ENCODE results near the gene BRINP2. TPM values are rescaled to one million over a fixed set of nuclear protein-coding genes. Genes with fewer than 3 reads are reported as not detected.
A peak's percentile ranks its signal among the peaks of the same experiment; 100 is the strongest.

The BRINP2 gene
- total and polyA plus RNA-seq, 7 experiments from 2014 or later = not detected

- no peak within 1 kb of the TSS for H3K27ac Mint-ChIP-seq
- H3K4me3 Mint-ChIP-seq = peak within 1 kb of the TSS in 1 of 10 donors; percentile 2
- no peaks in the 10 kb centered on the region for H3K4me1 ChIP-seq (ENCODE audit: control insufficient read depth in 2 of 2, insufficient read depth in 2 of 2, low read length in 2 of 2)
- H3K4me1 Mint-ChIP-seq = peaks cover 0 to 9% (median 0%) of the 10 kb centered on the region in 7 donors
- peaks cover 25 to 40% (median 29%) of the 10 kb centered on the region in 5 donors for H3K27me3 Mint-ChIP-seq
- no peaks in the 10 kb centered on the region for H3K27me3 ChIP-seq (ENCODE audit: control insufficient read depth in 2 of 2, insufficient read depth in 2 of 2, low read length in 2 of 2)
- no peaks in the 10 kb centered on the region for H3K36me3 ChIP-seq (ENCODE audit: control insufficient read depth in 2 of 3, insufficient read depth in 3 of 3, low read length in 3 of 3)
- no peak within 1 kb of the TSS for H3K4me3 ChIP-seq (ENCODE audit: low read length)
- ChIA-PET POLR2A (no interaction called here), CTCF (no interaction called here)
- ATAC-seq (no peak), DNase-seq (no peak)
- H3K27ac ChIP-seq (ENCODE audit: low read depth, low read length) = no peak within 1 kb of the TSS
- peaks cover 0 to 15% (median 3%) of the 10 kb centered on the region in 11 donors for H3K9me3 Mint-ChIP-seq
- H3K36me3 Mint-ChIP-seq = peaks cover 0 to 9% (median 0%) of the 10 kb centered on the region in 5 donors
- intact Hi-C loops (cut with micrococcal nuclease) = no loop called here
- H3K9me3 ChIP-seq (ENCODE audit: control insufficient read depth in 2 of 3, low read length in 3 of 3) = no peaks in the 10 kb centered on the region
These were observed 6.2 kb upstream of the BRINP2 start, which contains the start of gene ASTN1 for GRCh38 chr1:177164380-177165068. Gene ASTN1 (minus strand): TSS chr1:177164712. CDS start chr1:177164676, 36 bp downstream.

- Mint-ChIP-seq H3K36me3 (peaks cover 0 to 9% (median 0%) of the 10 kb centered on the region in 5 donors), H3K4me3 (no peak overlapping the region), H3K27ac (no peak overlapping the region), H3K4me1 (peaks cover 0 to 9% (median 0%) of the 10 kb centered on the region in 7 donors), H3K27me3 (peaks cover 25 to 40% (median 29%) of the 10 kb centered on the region in 5 donors), H3K9me3 (peaks cover 0 to 15% (median 3%) of the 10 kb centered on the region in 11 donors)
- DNase-seq (no peak), ATAC-seq (no peak)
- no peaks in the 10 kb centered on the region for H3K9me3 ChIP-seq (ENCODE audit: control insufficient read depth in 2 of 3, low read length in 3 of 3)
- ChIA-PET CTCF (no interaction called here), POLR2A (no interaction called here)
- H3K4me3 ChIP-seq (ENCODE audit: low read length) = no peak overlapping the region
- intact Hi-C loops (cut with micrococcal nuclease) = no loop called here
- no peak overlapping the region for H3K27ac ChIP-seq (ENCODE audit: low read depth, low read length)
- no peaks in the 10 kb centered on the region for H3K36me3 ChIP-seq (ENCODE audit: control insufficient read depth in 2 of 3, insufficient read depth in 3 of 3, low read length in 3 of 3)
- no peaks in the 10 kb centered on the region for H3K27me3 ChIP-seq (ENCODE audit: control insufficient read depth in 2 of 2, insufficient read depth in 2 of 2, low read length in 2 of 2)
- no peaks in the 10 kb centered on the region for H3K4me1 ChIP-seq (ENCODE audit: control insufficient read depth in 2 of 2, insufficient read depth in 2 of 2, low read length in 2 of 2)
These were observed 5.7 kb upstream of the BRINP2 start for GRCh38 chr1:177165069-177165439.

GRCh38 chr1:177171536-177172123 is 872 bp downstream of the BRINP2 start:
- no peak overlapping the region for H3K4me3 Mint-ChIP-seq
- DNase-seq (no peak), ATAC-seq (no peak)
- intact Hi-C loops (cut with micrococcal nuclease) = no loop called here
- no peaks in the 10 kb centered on the region for H3K4me1 Mint-ChIP-seq
- Histone ChIP-seq H3K4me3 (ENCODE audit: low read length) (no peak overlapping the region), H3K36me3 (ENCODE audit: control insufficient read depth in 2 of 3, insufficient read depth in 3 of 3, low read length in 3 of 3) (no peaks in the 10 kb centered on the region), H3K9me3 (ENCODE audit: control insufficient read depth in 2 of 3, low read length in 3 of 3) (no peaks in the 10 kb centered on the region), H3K27ac (ENCODE audit: low read depth, low read length) (no peak overlapping the region), H3K27me3 (ENCODE audit: control insufficient read depth in 2 of 2, insufficient read depth in 2 of 2, low read length in 2 of 2) (no peaks in the 10 kb centered on the region), H3K4me1 (ENCODE audit: control insufficient read depth in 2 of 2, insufficient read depth in 2 of 2, low read length in 2 of 2) (no peaks in the 10 kb centered on the region)
- H3K27me3 Mint-ChIP-seq = peaks cover 11 to 15% (median 14%) of the 10 kb centered on the region in 5 donors
- H3K27ac Mint-ChIP-seq = no peak overlapping the region
- CTCF ChIA-PET = interaction anchor here (0.6 kb wide), 1 partner anchor 31 kb away, joined by 3 read pairs; no protein-coding TSS in a partner anchor
- H3K36me3 Mint-ChIP-seq = no peaks in the 10 kb centered on the region
- peaks cover 0 to 12% (median 2%) of the 10 kb centered on the region in 11 donors for H3K9me3 Mint-ChIP-seq
- POLR2A ChIA-PET = no interaction called here

- Histone ChIP-seq H3K4me1 (ENCODE audit: control insufficient read depth in 2 of 2, insufficient read depth in 2 of 2, low read length in 2 of 2) (no peaks in the 10 kb centered on the region), H3K27ac (ENCODE audit: low read depth, low read length) (no peak overlapping the region), H3K9me3 (ENCODE audit: control insufficient read depth in 2 of 3, low read length in 3 of 3) (no peaks in the 10 kb centered on the region), H3K4me3 (ENCODE audit: low read length) (no peak overlapping the region), H3K36me3 (ENCODE audit: control insufficient read depth in 2 of 3, insufficient read depth in 3 of 3, low read length in 3 of 3) (no peaks in the 10 kb centered on the region), H3K27me3 (ENCODE audit: control insufficient read depth in 2 of 2, insufficient read depth in 2 of 2, low read length in 2 of 2) (no peaks in the 10 kb centered on the region)
- Mint-ChIP-seq H3K27me3 (peaks cover 11 to 15% (median 14%) of the 10 kb centered on the region in 5 donors), H3K4me3 (no peak overlapping the region), H3K36me3 (no peaks in the 10 kb centered on the region), H3K27ac (no peak overlapping the region), H3K4me1 (no peaks in the 10 kb centered on the region), H3K9me3 (peaks cover 0 to 12% (median 2%) of the 10 kb centered on the region in 11 donors)
- CTCF ChIA-PET = no interaction called here
- intact Hi-C loops (cut with micrococcal nuclease) = no loop called here
- POLR2A ChIA-PET = no interaction called here
- DNase-seq = no peak
- no peak for ATAC-seq
These were observed 1.5 kb downstream of the BRINP2 start for GRCh38 chr1:177172272-177172671.

GRCh38 chr1:177172866-177173265 is 2.1 kb downstream of the BRINP2 start:
- H3K27ac ChIP-seq (ENCODE audit: low read depth, low read length) = no peak overlapping the region
- intact Hi-C loops (cut with micrococcal nuclease) = no loop called here
- no peaks in the 10 kb centered on the region for H3K36me3 ChIP-seq (ENCODE audit: control insufficient read depth in 2 of 3, insufficient read depth in 3 of 3, low read length in 3 of 3)
- no peak overlapping the region for H3K4me3 ChIP-seq (ENCODE audit: low read length)
- no peaks in the 10 kb centered on the region for H3K9me3 ChIP-seq (ENCODE audit: control insufficient read depth in 2 of 3, low read length in 3 of 3)
- Mint-ChIP-seq H3K36me3 (no peaks in the 10 kb centered on the region), H3K4me1 (no peaks in the 10 kb centered on the region), H3K4me3 (no peak overlapping the region), H3K27ac (no peak overlapping the region), H3K9me3 (peaks cover 0 to 12% (median 2%) of the 10 kb centered on the region in 11 donors), H3K27me3 (peaks cover 11 to 15% (median 14%) of the 10 kb centered on the region in 5 donors)
- ATAC-seq (no peak), DNase-seq (no peak)
- ChIA-PET POLR2A (no interaction called here), CTCF (no interaction called here)
- H3K4me1 ChIP-seq (ENCODE audit: control insufficient read depth in 2 of 2, insufficient read depth in 2 of 2, low read length in 2 of 2) = no peaks in the 10 kb centered on the region
- H3K27me3 ChIP-seq (ENCODE audit: control insufficient read depth in 2 of 2, insufficient read depth in 2 of 2, low read length in 2 of 2) = no peaks in the 10 kb centered on the region

GRCh38 chr1:177173976-177174375 is 3.2 kb downstream of the BRINP2 start:
- Mint-ChIP-seq H3K4me1 (no peaks in the 10 kb centered on the region), H3K27me3 (peaks cover 11 to 15% (median 15%) of the 10 kb centered on the region in 5 donors), H3K36me3 (no peaks in the 10 kb centered on the region), H3K4me3 (no peak overlapping the region), H3K9me3 (peaks cover 0 to 12% (median 3%) of the 10 kb centered on the region in 11 donors), H3K27ac (no peak overlapping the region)
- no peaks in the 10 kb centered on the region for H3K27me3 ChIP-seq (ENCODE audit: control insufficient read depth in 2 of 2, insufficient read depth in 2 of 2, low read length in 2 of 2)
- no peaks in the 10 kb centered on the region for H3K4me1 ChIP-seq (ENCODE audit: control insufficient read depth in 2 of 2, insufficient read depth in 2 of 2, low read length in 2 of 2)
- H3K9me3 ChIP-seq (ENCODE audit: control insufficient read depth in 2 of 3, low read length in 3 of 3) = no peaks in the 10 kb centered on the region
- no peak overlapping the region for H3K27ac ChIP-seq (ENCODE audit: low read depth, low read length)
- no peak overlapping the region for H3K4me3 ChIP-seq (ENCODE audit: low read length)
- intact Hi-C loops (cut with micrococcal nuclease) = no loop called here
- CTCF ChIA-PET = no interaction called here
- POLR2A ChIA-PET = no interaction called here
- H3K36me3 ChIP-seq (ENCODE audit: control insufficient read depth in 2 of 3, insufficient read depth in 3 of 3, low read length in 3 of 3) = no peaks in the 10 kb centered on the region
- DNase-seq (no peak), ATAC-seq (no peak)

Data from naive thymus-derived CD4-positive, alpha-beta T cell (primary cell).